Stimulated activated CD4-positive, alpha-beta T cell treated with anti-CD3 and anti-CD28 coated beads, TNF-alpha, amount 100 ng/mL, for 24 hours (primary cell): Measurements from ENCODE around the gene CD8B.

Source experiments
- DNase-seq, 3 experiments: peaks; one replicate each; pipeline ENCODE4 v3.0.0-alpha.2; 2020; ENCODE audit warnings: low read depth in 3 of 3

Gene CD8B

GRCh38 chr2:86806059-86806857 lies 55.4 kb downstream of the CD8B start:
- DNase-seq, result no peak

GRCh38 chr2:86800856-86801567 lies 60.7 kb downstream of the CD8B start:
- DNase-seq, result no peak

- no peak for DNase-seq
Measured at GRCh38 chr2:86794861-86795260, 66.8 kb downstream of the CD8B start.

GRCh38 chr2:86793752-86794151 lies 67.9 kb downstream of the CD8B start:
- DNase-seq, result no peak

- DNase-seq, result no peak
Measured at GRCh38 chr2:86791573-86791972, 70.1 kb downstream of the CD8B start.

GRCh38 chr2:86790676-86791572 lies 70.8 kb downstream of the CD8B start, which contains the start of gene CD8A:
Gene CD8A, minus strand, starts transcription at chr2:86790913. Its CDS starts 88 bp downstream, at chr2:86790825.
- no peak for DNase-seq

- DNase-seq, result no peak
Measured at GRCh38 chr2:86790134-86790675, 71.5 kb downstream of the CD8B start.

- DNase-seq, result no peak
Measured at GRCh38 chr2:86789687-86790133, 72.0 kb downstream of the CD8B start.

GRCh38 chr2:86788881-86789686 lies 72.6 kb downstream of the CD8B start:
- DNase-seq, result no peak

GRCh38 chr2:86788165-86788564 lies 73.5 kb downstream of the CD8B start:
- no peak for DNase-seq

- no peak for DNase-seq
Measured at GRCh38 chr2:86787736-86788135, 74.0 kb downstream of the CD8B start.

GRCh38 chr2:86786001-86786536 lies 75.6 kb downstream of the CD8B start:
- no peak for DNase-seq

GRCh38 chr2:86785456-86785855 lies 76.2 kb downstream of the CD8B start:
- DNase-seq, result no peak

GRCh38 chr2:86783615-86784339 lies 77.9 kb downstream of the CD8B start:
- DNase-seq, result no peak

- DNase-seq, result no peak
Measured at GRCh38 chr2:86782748-86783147, 78.9 kb downstream of the CD8B start.

GRCh38 chr2:86781363-86781762 lies 80.3 kb downstream of the CD8B start:
- DNase-seq, result no peak

- DNase-seq, result no peak
Measured at GRCh38 chr2:86779971-86780370, 81.7 kb downstream of the CD8B start.

GRCh38 chr2:86778957-86779356 lies 82.7 kb downstream of the CD8B start:
- no peak for DNase-seq

GRCh38 chr2:86776532-86776931 lies 85.2 kb downstream of the CD8B start:
- no peak for DNase-seq

- no peak for DNase-seq
Measured at GRCh38 chr2:86775338-86775737, 86.3 kb downstream of the CD8B start.
